SU-DHL-6 (cell line): ENCODE data around the gene CCK.

ENCODE experiments used
- CTCF ChIP-seq: fragments of 200-600 bp; sonication (generic); IDR thresholded peaks from one replicate; pipeline ENCODE4 v1.5.1; 2017; ENCODE audit warnings: antibody characterized with exemption, mild to moderate bottlenecking, low read length, moderate library complexity; ENCODE audit not compliant: insufficient read depth, poor library complexity, severe bottlenecking
- EZH2phosphoT487 ChIP-seq: fragments of 200-600 bp; sonication (generic), shearing (Covaris generic); conservative IDR thresholded peaks from 2 replicates; pipeline ENCODE4 v1.6.1; 2018; ENCODE audit warnings: mild to moderate bottlenecking, antibody characterized with exemption, low read length, moderate library complexity, mixed read lengths

- TF ChIP-seq CTCF (no peak), EZH2phosphoT487 (no peak)
These were observed 37.1 kb upstream of the CCK start for GRCh38 chr3:42302924-42303634.
